WTC11 (cell line): Measurements from ENCODE around the gene CLDN20.
"Not testable (repeated sequence)": the region's sequence is repeated elsewhere in the genome, so short reads cannot be mapped to it uniquely, and the experiment has no call there.

Experiments
- CTCF ChIP-seq: fragments of 200-600 bp; IDR thresholded peaks from 2 replicates; pipeline ENCODE4 v1.8.0; 2022; ENCODE audit warnings: antibody characterized with exemption
- ELF4 ChIP-seq: sonication (generic); formaldehyde crosslinking; IDR thresholded peaks from 2 replicates; pipeline ENCODE4 v1.8.1; 2022; ENCODE audit warnings: low read depth, mild to moderate bottlenecking, moderate library complexity, missing genetic modification reagents
- FOXP1 ChIP-seq: sonication (generic); formaldehyde crosslinking; IDR thresholded peaks from 2 replicates; pipeline ENCODE4 v1.8.0; 2022; ENCODE audit warnings: missing genetic modification reagents, mild to moderate bottlenecking, moderate library complexity, borderline replicate concordance
- KAT7 ChIP-seq: sonication (generic); formaldehyde crosslinking; IDR thresholded peaks from 2 replicates; pipeline ENCODE4 v1.8.1; 2023; ENCODE audit warnings: missing genetic modification reagents, mild to moderate bottlenecking, borderline replicate concordance
- MAX ChIP-seq: sonication (generic); formaldehyde crosslinking; IDR thresholded peaks from 2 replicates; pipeline ENCODE4 v1.8.0; 2022; ENCODE audit warnings: mild to moderate bottlenecking, missing genetic modification reagents
- NFE2L1 ChIP-seq: sonication (generic); formaldehyde crosslinking; IDR thresholded peaks from 2 replicates; pipeline ENCODE4 v1.8.1; 2023; ENCODE audit warnings: missing genetic modification reagents
- NR2C2 ChIP-seq: sonication (generic); formaldehyde crosslinking; IDR thresholded peaks from 2 replicates; pipeline ENCODE4 v1.8.0; 2022; ENCODE audit warnings: mild to moderate bottlenecking, missing genetic modification reagents
- NR3C1 ChIP-seq: sonication (generic); formaldehyde crosslinking; conservative IDR thresholded peaks from 2 replicates; pipeline ENCODE4 v1.8.1; 2023; ENCODE audit warnings: low read depth, mild to moderate bottlenecking, missing genetic modification reagents
- TEAD4 ChIP-seq: sonication (generic); formaldehyde crosslinking; IDR thresholded peaks from 2 replicates; pipeline ENCODE4 v1.8.0; 2022; ENCODE audit warnings: mild to moderate bottlenecking, missing genetic modification reagents
- USF1 ChIP-seq: sonication (generic); formaldehyde crosslinking; IDR thresholded peaks from 2 replicates; pipeline ENCODE4 v1.8.0; 2022; ENCODE audit warnings: mild to moderate bottlenecking, missing genetic modification reagents
- ZBTB21 ChIP-seq: sonication (generic); formaldehyde crosslinking; IDR thresholded peaks from 2 replicates; pipeline ENCODE4 v1.8.1; 2023; ENCODE audit warnings: mild to moderate bottlenecking, missing genetic modification reagents, borderline replicate concordance
- ZNF138 ChIP-seq: sonication (generic); formaldehyde crosslinking; conservative IDR thresholded peaks from 2 replicates; pipeline ENCODE4 v1.8.1; 2022; ENCODE audit warnings: mild to moderate bottlenecking, moderate library complexity, missing genetic modification reagents
- ZNF281 ChIP-seq: sonication (generic); formaldehyde crosslinking; IDR thresholded peaks from 2 replicates; pipeline ENCODE4 v1.8.0; 2023; ENCODE audit warnings: mild to moderate bottlenecking, missing genetic modification reagents

DNA sequence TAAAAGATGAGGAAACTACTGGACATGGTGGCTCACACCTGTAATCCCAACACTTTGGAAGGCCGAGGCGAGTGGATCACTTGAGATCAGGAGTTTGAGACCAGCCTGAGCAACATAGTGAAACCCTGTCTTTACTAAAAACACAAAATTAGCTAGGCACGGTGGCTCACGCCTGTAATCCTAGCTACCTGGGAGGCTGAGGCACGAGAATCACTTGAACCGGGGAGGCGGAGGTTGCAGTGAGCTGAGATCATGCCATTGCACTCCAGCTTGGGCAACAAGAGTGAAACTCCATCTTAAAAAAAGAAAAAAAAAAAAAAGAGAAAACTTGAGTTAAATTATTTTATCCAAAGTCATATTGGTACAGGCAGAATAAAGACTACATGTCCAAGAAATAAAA is 49.1 kb downstream of the CLDN20 start:
- TF ChIP-seq ZNF138 (CRISPR knock-in tag); CTCF; NFE2L1 (CRISPR knock-in tag); ZBTB21; MAX; KAT7 (CRISPR knock-in tag); ELF4 (CRISPR knock-in tag); FOXP1 (CRISPR knock-in tag); USF1 (CRISPR knock-in tag); NR2C2; TEAD4 (CRISPR knock-in tag); NR3C1 (CRISPR knock-in tag); ZNF281: not testable (repeated sequence)
